Measurements from ENCODE around the gene GCSAM. TPM values are rescaled to one million over a fixed set of nuclear protein-coding genes. Genes with fewer than 3 reads are reported as not detected.

GCSAM gene
- total and polyA plus RNA-seq, 7 donors, result 0.01 to 0.25 (median 0.04) TPM; not detected in 4

DNA sequence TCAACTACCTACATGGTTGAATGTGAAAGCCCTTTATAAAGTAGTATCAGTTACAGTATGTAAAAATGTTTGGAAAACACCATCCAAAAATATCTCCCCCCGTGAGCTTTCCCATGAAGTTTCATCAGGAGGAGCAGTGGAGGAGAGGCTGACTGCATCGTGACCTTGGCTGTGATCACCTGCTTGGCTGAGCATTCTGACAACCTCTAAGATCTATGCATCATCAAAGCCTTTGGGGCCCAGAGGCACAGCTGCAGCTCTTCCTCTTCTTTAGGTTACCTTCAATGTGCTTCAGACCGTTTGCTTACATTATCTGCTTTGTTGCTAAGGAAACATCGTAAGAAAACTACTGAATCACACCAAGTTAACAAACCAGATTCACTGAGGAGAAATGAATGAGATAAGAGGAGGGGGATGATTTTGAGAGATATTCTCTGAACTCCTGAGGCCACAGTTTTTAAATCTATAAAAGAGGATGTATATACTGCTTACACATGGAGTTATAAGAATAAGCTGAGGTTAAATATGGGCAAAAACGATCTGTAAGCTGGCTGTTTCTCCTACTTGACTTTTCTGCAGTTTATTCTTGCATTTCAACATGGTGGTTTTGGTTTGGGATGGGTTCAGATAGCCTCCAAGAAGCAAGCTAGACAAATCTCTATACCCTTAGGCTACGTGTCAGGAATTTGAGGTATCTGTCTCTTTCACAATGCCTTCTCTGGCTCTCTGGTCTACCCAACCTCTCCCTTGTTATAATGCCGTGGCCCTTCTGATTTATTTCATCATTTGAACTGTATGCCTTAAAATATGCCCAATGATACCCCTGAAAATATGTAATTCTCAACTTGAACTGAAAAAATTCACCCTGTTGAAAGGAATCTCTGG, 4.0 kb downstream of the GCSAM start:
- TF ChIP-seq, protein P1, sequence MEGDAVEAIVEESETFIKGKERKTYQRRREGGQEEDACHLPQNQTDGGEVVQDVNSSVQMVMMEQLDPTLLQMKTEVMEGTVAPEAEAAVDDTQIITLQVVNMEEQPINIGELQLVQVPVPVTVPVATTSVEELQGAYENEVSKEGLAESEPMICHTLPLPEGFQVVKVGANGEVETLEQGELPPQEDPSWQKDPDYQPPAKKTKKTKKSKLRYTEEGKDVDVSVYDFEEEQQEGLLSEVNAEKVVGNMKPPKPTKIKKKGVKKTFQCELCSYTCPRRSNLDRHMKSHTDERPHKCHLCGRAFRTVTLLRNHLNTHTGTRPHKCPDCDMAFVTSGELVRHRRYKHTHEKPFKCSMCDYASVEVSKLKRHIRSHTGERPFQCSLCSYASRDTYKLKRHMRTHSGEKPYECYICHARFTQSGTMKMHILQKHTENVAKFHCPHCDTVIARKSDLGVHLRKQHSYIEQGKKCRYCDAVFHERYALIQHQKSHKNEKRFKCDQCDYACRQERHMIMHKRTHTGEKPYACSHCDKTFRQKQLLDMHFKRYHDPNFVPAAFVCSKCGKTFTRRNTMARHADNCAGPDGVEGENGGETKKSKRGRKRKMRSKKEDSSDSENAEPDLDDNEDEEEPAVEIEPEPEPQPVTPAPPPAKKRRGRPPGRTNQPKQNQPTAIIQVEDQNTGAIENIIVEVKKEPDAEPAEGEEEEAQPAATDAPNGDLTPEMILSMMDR (IDR thresholded peaks at IDR 0.05), result no peak
- no peaks in the 10 kb centered on the region for H3K36me3 ChIP-seq (ENCODE audit: insufficient read depth in 1 of 2, low read depth in 1 of 2)
- DNase-seq (no peak), ATAC-seq (no peak)
- no peak overlapping the region for H3K4me3 ChIP-seq
- H3K27me3 ChIP-seq (ENCODE audit: insufficient read depth in 3 of 3, low read length in 2 of 3), result no peaks in the 10 kb centered on the region
- WGBS, 3 donors, result 69 to 74% (median 70%) methylated on average over 7 of the region's 7 CpGs
- intact Hi-C loops (cut with DNase I), result no loop called here
- no peaks in the 10 kb centered on the region for H3K9me3 ChIP-seq
- no peaks in the 10 kb centered on the region for H3K4me1 ChIP-seq
- no peak overlapping the region for H3K27ac ChIP-seq

DNA sequence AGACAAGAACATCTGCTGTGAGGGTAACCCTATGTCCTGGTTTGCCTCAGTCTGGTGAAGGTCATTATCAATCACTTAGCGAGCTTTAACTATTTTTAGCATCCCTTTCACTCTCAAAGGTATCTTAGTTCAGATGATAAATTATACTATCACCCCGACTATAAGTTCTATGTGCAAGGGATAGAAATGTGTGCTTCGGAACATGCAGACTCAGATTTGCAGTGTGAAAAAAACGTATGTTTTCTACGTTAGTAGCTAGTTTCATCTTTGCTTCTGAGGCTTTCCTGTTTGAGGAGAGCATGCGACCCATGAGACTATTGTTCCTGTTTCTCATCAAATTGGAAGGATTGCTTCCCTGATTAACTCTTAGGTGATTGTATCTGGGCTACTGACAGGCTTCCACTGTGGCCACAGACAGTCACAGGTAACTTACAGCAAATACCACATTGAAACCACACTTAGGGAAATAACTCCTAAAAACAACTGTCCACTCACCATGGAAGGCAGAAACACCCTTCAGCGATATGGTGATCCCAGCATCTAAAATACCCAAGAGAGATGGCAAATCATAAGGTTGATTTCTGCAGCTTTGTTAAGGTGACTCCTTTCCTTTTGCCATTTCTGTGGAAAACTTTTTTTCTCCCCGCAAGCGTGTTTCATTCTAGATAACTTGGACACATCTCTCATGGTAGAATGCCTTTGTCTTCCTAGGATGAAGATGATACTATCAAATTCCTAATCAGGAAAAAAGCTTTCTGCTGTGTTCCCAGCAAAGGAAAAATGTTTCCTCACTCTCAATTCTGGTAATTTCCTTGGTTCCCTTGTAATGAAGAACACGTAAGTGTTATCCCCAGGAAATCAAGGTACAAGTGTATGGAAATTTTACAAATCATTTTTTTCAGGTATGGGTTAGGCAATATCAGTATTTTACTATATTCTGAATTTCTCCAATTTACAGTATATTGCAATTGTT, 5.2 kb downstream of the GCSAM start:
- H3K27me3 ChIP-seq (ENCODE audit: insufficient read depth in 3 of 3, low read length in 2 of 3), result no peaks in the 10 kb centered on the region
- H3K4me3 ChIP-seq, result no peak overlapping the region
- H3K4me1 ChIP-seq, result no peaks in the 10 kb centered on the region
- 64 to 69% (median 68%) methylated on average over 10 of the region's 10 CpGs for WGBS, 3 donors
- DNase-seq (no peak), ATAC-seq (no peak)
- no peaks in the 10 kb centered on the region for H3K9me3 ChIP-seq
- H3K36me3 ChIP-seq (ENCODE audit: insufficient read depth in 1 of 2, low read depth in 1 of 2), result no peaks in the 10 kb centered on the region
- no peak overlapping the region for H3K27ac ChIP-seq
- TF ChIP-seq, protein P1 (IDR thresholded peaks at IDR 0.05), result no peak
- intact Hi-C loops (cut with DNase I), result no loop called here

DNA sequence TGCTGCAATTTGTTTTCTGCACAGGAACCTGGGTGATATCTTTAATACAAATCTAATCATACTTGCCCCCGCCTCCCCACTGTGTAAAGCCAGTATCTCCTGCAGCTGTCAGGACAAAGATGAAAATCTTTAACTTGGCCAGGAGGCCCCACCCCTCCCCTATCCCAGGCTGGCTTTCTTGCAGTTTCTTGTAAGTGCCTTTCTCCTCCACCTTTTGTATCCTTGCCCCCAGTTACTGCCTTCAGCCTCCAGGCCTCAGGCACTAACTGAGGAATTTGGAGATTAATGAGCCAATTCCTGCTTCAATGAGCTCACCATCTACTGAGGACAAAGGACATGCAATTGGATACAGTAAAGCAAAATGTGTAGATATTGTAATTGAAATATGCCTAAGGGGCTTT, 6.5 kb downstream of the GCSAM start:
- 64 to 81% (median 79%) methylated on average over 1 of the region's 1 CpG for WGBS, 3 donors
- ATAC-seq, result no peak

DNA sequence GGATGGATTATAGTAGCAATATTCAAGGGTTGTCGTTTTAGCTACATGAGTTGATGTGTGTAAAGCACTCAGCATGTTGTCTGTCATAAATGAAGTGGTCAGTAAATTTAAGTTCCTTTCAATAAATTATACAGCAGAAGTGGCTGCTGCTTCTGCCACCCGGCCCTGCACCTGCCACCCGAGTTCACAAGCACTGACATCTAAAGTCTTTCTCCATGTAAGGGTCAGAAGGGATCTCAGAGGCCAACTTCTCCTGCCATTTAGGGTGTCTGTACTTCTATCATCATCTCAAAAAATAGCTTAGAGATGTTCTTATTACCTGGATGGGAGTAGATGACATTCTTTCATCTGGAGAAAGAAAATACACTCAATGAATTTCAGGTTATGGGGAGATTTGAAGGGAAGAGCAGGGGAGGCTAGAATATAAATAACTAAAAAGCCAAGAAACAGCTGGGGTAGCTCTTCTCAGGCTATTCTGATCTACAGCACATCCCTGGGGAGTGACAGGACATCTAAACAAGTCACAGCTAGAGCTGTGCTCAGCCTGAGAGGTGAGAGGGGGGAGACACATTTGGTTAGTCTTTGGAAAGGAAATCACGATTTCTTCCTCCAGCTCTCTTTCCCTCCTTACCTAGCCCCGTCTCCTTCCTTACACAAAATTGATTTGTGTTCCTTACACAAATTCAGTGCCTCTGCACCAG, 8.0 kb downstream of the GCSAM start:
- Histone ChIP-seq H3K27me3 (ENCODE audit: insufficient read depth in 3 of 3, low read length in 2 of 3) (no peaks in the 10 kb centered on the region), H3K27ac (no peak overlapping the region), H3K4me1 (no peaks in the 10 kb centered on the region), H3K4me3 (no peak overlapping the region), H3K36me3 (ENCODE audit: insufficient read depth in 1 of 2, low read depth in 1 of 2) (no peaks in the 10 kb centered on the region), H3K9me3 (no peaks in the 10 kb centered on the region)
- no peak for DNase-seq
- intact Hi-C loops (cut with DNase I), result no loop called here
- WGBS, 3 donors, result 35 to 56% (median 47%) methylated on average over 5 of the region's 5 CpGs
- no peak for ATAC-seq
- TF ChIP-seq, protein P1 (IDR thresholded peaks at IDR 0.05), result no peak

More for the DNA sequence above, 6.5 kb downstream of the GCSAM start:
- no peak for DNase-seq
- intact Hi-C loops (cut with DNase I), result no loop called here
- H3K9me3 ChIP-seq, result no peaks in the 10 kb centered on the region
- no peaks in the 10 kb centered on the region for H3K27me3 ChIP-seq (ENCODE audit: insufficient read depth in 3 of 3, low read length in 2 of 3)
- no peaks in the 10 kb centered on the region for H3K4me1 ChIP-seq
- H3K27ac ChIP-seq, result no peak overlapping the region
- no peaks in the 10 kb centered on the region for H3K36me3 ChIP-seq (ENCODE audit: insufficient read depth in 1 of 2, low read depth in 1 of 2)
- no peak overlapping the region for H3K4me3 ChIP-seq
- TF ChIP-seq, protein P1 (IDR thresholded peaks at IDR 0.05), result no peak
